Endodermal cell (in vitro differentiated cells): ENCODE data around the gene MUTYH. TPM values are rescaled to one million over a fixed set of nuclear protein-coding genes. Genes with fewer than 3 reads are reported as not detected.

ENCODE experiments used
- DNase-seq: peaks from one replicate; pipeline ENCODE4 v3.0.0-alpha.2; 2017
- H3K27ac ChIP-seq: 2 replicates; pipeline ENCODE4 v1.5.1; 2013; ENCODE audit warnings: mild to moderate bottlenecking, low read depth, low read length, moderate library complexity
- H3K27me3 ChIP-seq: 2 replicates; pipeline ENCODE4 v1.6.1; 2013; ENCODE audit warnings: mild to moderate bottlenecking, low read length, moderate library complexity; ENCODE audit not compliant: insufficient read depth, control insufficient read depth, poor library complexity, severe bottlenecking
- H3K36me3 ChIP-seq: 2 replicates; pipeline ENCODE4 v1.7.0; 2013; ENCODE audit warnings: mild to moderate bottlenecking, low read length, moderate library complexity; ENCODE audit not compliant: control insufficient read depth, insufficient read depth
- H3K4me1 ChIP-seq: one replicate; pipeline ENCODE4 v1.7.0; 2013; ENCODE audit warnings: low read length; ENCODE audit not compliant: control insufficient read depth, insufficient read depth
- H3K4me3 ChIP-seq: 2 replicates; pipeline ENCODE4 v1.5.1; 2013; ENCODE audit warnings: mild to moderate bottlenecking, low read length, moderate library complexity
- H3K9ac ChIP-seq: 2 replicates; pipeline ENCODE4 v1.6.1; 2013; ENCODE audit warnings: mild to moderate bottlenecking, low read length, moderate library complexity; ENCODE audit not compliant: poor library complexity, severe bottlenecking; ENCODE audit errors: extremely low read depth
- H3K9me3 ChIP-seq: 2 replicates; pipeline ENCODE4 v1.6.1; 2013; ENCODE audit warnings: mild to moderate bottlenecking, low read length, moderate library complexity; ENCODE audit not compliant: control insufficient read depth
- H3K27ac Mint-ChIP-seq: 2 replicates; pipeline ENCODE4 v1.8.0; 2020; ENCODE audit warnings: mixed read lengths
- H3K27me3 Mint-ChIP-seq: 2 replicates; pipeline ENCODE4 v1.8.0; 2021; ENCODE audit warnings: mild to moderate bottlenecking, mixed read lengths; ENCODE audit not compliant: insufficient read depth
- H3K36me3 Mint-ChIP-seq: 2 replicates; pipeline ENCODE4 v1.8.0; 2020; ENCODE audit warnings: low read depth, mixed read lengths
- H3K4me1 Mint-ChIP-seq: 2 replicates; pipeline ENCODE4 v1.8.0; 2020; ENCODE audit warnings: mixed read lengths
- H3K4me3 Mint-ChIP-seq: 2 replicates; pipeline ENCODE4 v1.8.0; 2020; ENCODE audit warnings: mild to moderate bottlenecking, moderate library complexity, mixed read lengths
- H3K9me3 Mint-ChIP-seq: 2 replicates; pipeline ENCODE4 v1.8.0; 2020; ENCODE audit warnings: mild to moderate bottlenecking, mixed read lengths
- WGBS, 2 experiments: methylation state at CpG; one replicate each; pipeline versions ENCODE4 v1.1.5 to v1.1.7; 2013; ENCODE audit warnings: missing lambda C conversion rate in 2 of 2, mixed read lengths in 1 of 2; ENCODE audit not compliant: insufficient coverage in 1 of 2, insufficient read length in 1 of 2; 5-methylcytosine and 5-hydroxymethylcytosine counted together
- total RNA-seq, 2 donors: library from RNA; stranded (reverse); fragmentation: NEBNext Ultra II Directional in 1 of 2; extraction: Animal tissue kit (Norgen Biotek cat#: 25700) in 1 of 2; gene quantifications; 2 replicates in 1 of 2; 3 replicates in 1 of 2; pipeline ENCODE4 v1.2.1, GENCODE V29; 2021
- TF ChIP-seq, protein P1 (sequence below): fragments of 200-600 bp; sonication (generic); conservative IDR thresholded peaks from 2 replicates; pipeline ENCODE4 v1.5.0; 2021; ENCODE audit warnings: antibody characterized with exemption, mild to moderate bottlenecking

Gene MUTYH
- total RNA-seq, 2 donors from 2014 or later = 60.5 to 60.9 TPM

DNA sequence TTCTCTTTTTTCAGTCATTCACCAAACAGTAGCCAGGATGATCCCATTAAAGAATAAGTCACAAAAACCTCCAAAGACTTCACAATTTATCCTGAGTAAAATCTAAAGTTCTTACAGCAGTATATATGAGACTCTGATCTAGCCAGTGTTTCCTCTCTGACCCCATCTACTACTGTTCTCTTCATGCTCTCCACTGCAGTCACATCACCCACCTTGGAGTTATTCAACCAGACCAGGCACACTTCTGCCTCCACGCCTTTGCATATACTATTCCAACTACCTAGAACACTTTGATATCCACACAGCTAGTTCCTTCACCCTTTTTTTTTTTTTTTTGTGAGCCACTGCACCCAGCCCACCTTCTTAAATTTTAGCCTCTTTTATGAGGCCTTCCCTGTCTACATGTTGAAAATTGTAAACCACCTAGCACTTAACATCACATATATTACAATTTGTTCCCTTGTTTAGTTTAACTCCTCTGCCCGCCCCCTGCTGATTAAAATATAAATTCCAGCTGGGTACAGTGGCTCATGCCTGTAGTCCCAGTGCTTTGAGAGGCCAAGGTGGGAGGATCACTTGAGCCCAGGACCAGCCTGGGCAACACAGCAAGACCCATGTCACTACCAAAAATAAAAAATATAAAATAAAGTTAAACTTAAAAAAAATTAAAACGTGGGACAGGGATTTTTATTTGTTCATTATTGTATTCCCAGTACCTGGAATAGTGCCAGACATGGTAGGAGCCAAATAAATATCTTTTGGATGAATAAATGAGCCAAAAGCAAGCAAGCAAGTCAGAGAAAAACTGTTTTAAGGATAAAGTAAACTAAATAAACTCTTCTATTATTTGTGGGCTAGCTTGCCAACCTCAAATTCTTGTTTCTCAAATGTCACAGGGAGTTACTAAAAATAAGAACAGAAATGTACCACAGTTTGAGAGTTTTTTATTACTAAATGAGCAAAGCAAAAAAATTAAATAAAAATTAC, 35.2 kb upstream of the MUTYH start:
- H3K4me3 ChIP-seq = no peak overlapping the region
- H3K4me3 Mint-ChIP-seq = no peak overlapping the region
- no peaks in the 10 kb centered on the region for H3K9me3 ChIP-seq
- H3K4me1 Mint-ChIP-seq = peaks cover 7% of the 10 kb centered on the region
- no peaks in the 10 kb centered on the region for H3K27me3 Mint-ChIP-seq
- no peaks in the 10 kb centered on the region for H3K9me3 Mint-ChIP-seq
- TF ChIP-seq, protein P1, sequence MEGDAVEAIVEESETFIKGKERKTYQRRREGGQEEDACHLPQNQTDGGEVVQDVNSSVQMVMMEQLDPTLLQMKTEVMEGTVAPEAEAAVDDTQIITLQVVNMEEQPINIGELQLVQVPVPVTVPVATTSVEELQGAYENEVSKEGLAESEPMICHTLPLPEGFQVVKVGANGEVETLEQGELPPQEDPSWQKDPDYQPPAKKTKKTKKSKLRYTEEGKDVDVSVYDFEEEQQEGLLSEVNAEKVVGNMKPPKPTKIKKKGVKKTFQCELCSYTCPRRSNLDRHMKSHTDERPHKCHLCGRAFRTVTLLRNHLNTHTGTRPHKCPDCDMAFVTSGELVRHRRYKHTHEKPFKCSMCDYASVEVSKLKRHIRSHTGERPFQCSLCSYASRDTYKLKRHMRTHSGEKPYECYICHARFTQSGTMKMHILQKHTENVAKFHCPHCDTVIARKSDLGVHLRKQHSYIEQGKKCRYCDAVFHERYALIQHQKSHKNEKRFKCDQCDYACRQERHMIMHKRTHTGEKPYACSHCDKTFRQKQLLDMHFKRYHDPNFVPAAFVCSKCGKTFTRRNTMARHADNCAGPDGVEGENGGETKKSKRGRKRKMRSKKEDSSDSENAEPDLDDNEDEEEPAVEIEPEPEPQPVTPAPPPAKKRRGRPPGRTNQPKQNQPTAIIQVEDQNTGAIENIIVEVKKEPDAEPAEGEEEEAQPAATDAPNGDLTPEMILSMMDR = no peak
- peaks cover 5% of the 10 kb centered on the region for H3K27me3 ChIP-seq
- no peak overlapping the region for H3K27ac ChIP-seq
- H3K36me3 Mint-ChIP-seq = peaks cover 2% of the 10 kb centered on the region
- no peak overlapping the region for H3K9ac ChIP-seq
- H3K27ac Mint-ChIP-seq = no peak overlapping the region
- no peaks in the 10 kb centered on the region for H3K36me3 ChIP-seq
- 73 to 78% methylated on average over 2 to 3 of the region's 3 CpGs for WGBS, 2 experiments
- no peaks in the 10 kb centered on the region for H3K4me1 ChIP-seq
- no peak for DNase-seq

GRCh38 chr1:45373573-45373972, 33.3 kb upstream of the MUTYH start:
- Mint-ChIP-seq H3K36me3 (peaks cover 2% of the 10 kb centered on the region), H3K9me3 (no peaks in the 10 kb centered on the region), H3K27me3 (no peaks in the 10 kb centered on the region), H3K4me3 (no peak overlapping the region), H3K27ac (no peak overlapping the region), H3K4me1 (peaks cover 7% of the 10 kb centered on the region)
- TF ChIP-seq, protein P1 = no peak
- no peaks in the 10 kb centered on the region for H3K4me1 ChIP-seq
- H3K27ac ChIP-seq = no peak overlapping the region
- H3K4me3 ChIP-seq = no peak overlapping the region
- DNase-seq = no peak
- peaks cover 5% of the 10 kb centered on the region for H3K27me3 ChIP-seq
- H3K9me3 ChIP-seq = no peaks in the 10 kb centered on the region
- H3K9ac ChIP-seq = no peak overlapping the region
- no peaks in the 10 kb centered on the region for H3K36me3 ChIP-seq

GRCh38 chr1:45370575-45370974, 30.3 kb upstream of the MUTYH start:
- Histone ChIP-seq H3K27ac (no peak overlapping the region), H3K4me3 (no peak overlapping the region), H3K9me3 (no peaks in the 10 kb centered on the region), H3K9ac (no peak overlapping the region), H3K4me1 (no peaks in the 10 kb centered on the region), H3K36me3 (no peaks in the 10 kb centered on the region), H3K27me3 (peaks cover 5% of the 10 kb centered on the region)
- no peak for DNase-seq
- H3K9me3 Mint-ChIP-seq = no peaks in the 10 kb centered on the region
- no peak overlapping the region for H3K27ac Mint-ChIP-seq
- peaks cover 7% of the 10 kb centered on the region for H3K4me1 Mint-ChIP-seq
- no peaks in the 10 kb centered on the region for H3K36me3 Mint-ChIP-seq
- H3K4me3 Mint-ChIP-seq = no peak overlapping the region
- TF ChIP-seq, protein P1 = no peak
- no peaks in the 10 kb centered on the region for H3K27me3 Mint-ChIP-seq
